HepG2 (cell line): ENCODE data around the gene SEC14L1. TPM values are rescaled to one million over a fixed set of nuclear protein-coding genes. Genes with fewer than 3 reads are reported as not detected.

ENCODE experiments used
- BCL3 ChIP-seq: sonication (generic); formaldehyde crosslinking; IDR thresholded peaks from 2 replicates; pipeline ENCODE4 v1.5.1; 2020; ENCODE audit warnings: mild to moderate bottlenecking, missing genetic modification reagents, moderate library complexity
- IKZF1 ChIP-seq: fragments of 450-650 bp; IDR thresholded peaks from 2 replicates; pipeline ENCODE4 v1.7.1; 2016
- IRF1 ChIP-seq: sonication (generic); formaldehyde crosslinking; IDR thresholded peaks from 2 replicates; pipeline ENCODE4 v1.4.0; 2020; ENCODE audit warnings: low read depth, mild to moderate bottlenecking, missing genetic modification reagents
- MATR3 ChIP-seq: sonication (generic); formaldehyde crosslinking; IDR thresholded peaks from 2 replicates; pipeline ENCODE4 v1.4.0; 2020; ENCODE audit warnings: missing genetic modification reagents
- MIXL1 ChIP-seq: IDR thresholded peaks from 2 replicates; pipeline ENCODE4 v1.6.1; 2016
- PATZ1 ChIP-seq: sonication (generic); formaldehyde crosslinking; IDR thresholded peaks from 2 replicates; pipeline ENCODE4 v1.4.0; 2020; ENCODE audit warnings: missing genetic modification reagents
- PAWR ChIP-seq: sonication (generic); formaldehyde crosslinking; IDR thresholded peaks from 2 replicates; pipeline ENCODE4 v1.4.0; 2020; ENCODE audit warnings: missing genetic modification reagents, mild to moderate bottlenecking, borderline replicate concordance
- U2AF1 ChIP-seq: fragments of 200-400 bp; formaldehyde crosslinking; optimal IDR thresholded peaks from 2 replicates; pipeline ENCODE3; 2017; ENCODE audit warnings: mild to moderate bottlenecking, low read depth, low read length
- ZMYM4 ChIP-seq: sonication (generic); formaldehyde crosslinking; IDR thresholded peaks from 2 replicates; pipeline ENCODE4 v1.8.1; 2023; ENCODE audit warnings: mild to moderate bottlenecking, missing genetic modification reagents
- ZNF703 ChIP-seq: sonication (generic); formaldehyde crosslinking; IDR thresholded peaks from 2 replicates; pipeline ENCODE4 v1.5.1; 2020; ENCODE audit warnings: missing genetic modification reagents, mild to moderate bottlenecking, moderate library complexity, borderline replicate concordance
- ZNF850 ChIP-seq: sonication (generic); formaldehyde crosslinking; conservative IDR thresholded peaks from 2 replicates; pipeline ENCODE4 v1.9.0; 2021; ENCODE audit warnings: mild to moderate bottlenecking, missing genetic modification reagents
- ZUFSP ChIP-seq: sonication (generic); formaldehyde crosslinking; IDR thresholded peaks from 2 replicates; pipeline ENCODE4 v1.9.0; 2021; ENCODE audit warnings: missing genetic modification reagents, mild to moderate bottlenecking, borderline replicate concordance
- polyA plus RNA-seq, 8 experiments: library from polyadenylated mRNA; depleted of rRNA in 3 of 8; stranded (reverse) in 7 of 8; unstranded in 1 of 8; fragments of >200 nt; fragmentation: Illumina TruSeq in 4 of 8; extraction: Trizol in 4 of 8; gene quantifications; 2 replicates each; pipeline versions ENCODE4 v1.2.1 to v1.2.3, GENCODE V29; 2011 to 2016; ENCODE audit warnings: low read depth in 4 of 8, missing spikeins in 1 of 8, mixed read lengths in 1 of 8; ENCODE audit not compliant: insufficient read depth in 1 of 8
- total RNA-seq, 5 experiments: library from RNA; depleted of rRNA; stranded (reverse); fragments of >200 nt; fragmentation: Illumina TruSeq; extraction: Trizol; gene quantifications; 2 replicates each; pipeline ENCODE4 v1.2.3, GENCODE V29; 2016; ENCODE audit warnings: low read depth in 1 of 5
- TF ChIP-seq, protein P1 (sequence below): IDR thresholded peaks from 2 replicates; pipeline ENCODE4 v1.6.1; 2018; ENCODE audit warnings: missing genetic modification reagents, mild to moderate bottlenecking, missing compliant biosample characterization

The SEC14L1 gene
- total and polyA plus RNA-seq, 2 of the 13 experiments (the other 11 are each of a cell fraction or from before 2014, with no cell fraction given), result 26.3 to 43.9 TPM

DNA sequence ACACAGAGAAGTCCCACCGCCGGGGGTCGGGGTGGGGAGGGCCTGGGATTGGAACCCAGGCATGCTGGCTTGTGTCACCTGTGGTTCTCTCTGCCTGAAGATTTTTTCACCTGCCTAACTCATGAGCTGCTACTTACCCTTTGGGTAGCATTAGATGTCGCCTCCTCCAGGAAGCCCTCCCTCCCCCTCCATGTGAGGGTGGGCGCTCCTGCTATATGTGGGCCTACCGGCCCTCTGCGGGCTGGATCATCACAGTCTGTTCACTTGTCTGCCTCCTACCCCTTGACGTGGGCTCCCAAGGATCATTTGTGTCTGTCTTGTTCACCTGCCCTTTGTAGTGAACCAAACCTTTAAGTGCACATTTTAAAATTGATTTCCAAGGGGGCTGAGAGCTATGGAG, 106.8 kb downstream of the SEC14L1 start (continued):
- TF ChIP-seq IRF1, result no peak
- no peak for TF ChIP-seq PAWR (CRISPR knock-in tag)
- TF ChIP-seq ZNF850, result no peak
- no peak for TF ChIP-seq PATZ1 (CRISPR knock-in tag)
- TF ChIP-seq U2AF1, result peak; percentile 11
- no peak for TF ChIP-seq ZUFSP
- no peak for TF ChIP-seq MIXL1 (CRISPR knock-in tag)
- no peak for TF ChIP-seq ZMYM4 (CRISPR knock-in tag)
- TF ChIP-seq ZNF703 (CRISPR knock-in tag), result no peak
- TF ChIP-seq BCL3 (CRISPR knock-in tag), result no peak
- TF ChIP-seq, protein P1, sequence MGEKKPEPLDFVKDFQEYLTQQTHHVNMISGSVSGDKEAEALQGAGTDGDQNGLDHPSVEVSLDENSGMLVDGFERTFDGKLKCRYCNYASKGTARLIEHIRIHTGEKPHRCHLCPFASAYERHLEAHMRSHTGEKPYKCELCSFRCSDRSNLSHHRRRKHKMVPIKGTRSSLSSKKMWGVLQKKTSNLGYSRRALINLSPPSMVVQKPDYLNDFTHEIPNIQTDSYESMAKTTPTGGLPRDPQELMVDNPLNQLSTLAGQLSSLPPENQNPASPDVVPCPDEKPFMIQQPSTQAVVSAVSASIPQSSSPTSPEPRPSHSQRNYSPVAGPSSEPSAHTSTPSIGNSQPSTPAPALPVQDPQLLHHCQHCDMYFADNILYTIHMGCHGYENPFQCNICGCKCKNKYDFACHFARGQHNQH, result no peak
- no peak for TF ChIP-seq MATR3 (CRISPR knock-in tag)
- TF ChIP-seq IKZF1, result no peak
